ENCODE results near the gene HHLA2.
"Not testable (repeated sequence)": the region's sequence is repeated elsewhere in the genome, so short reads cannot be mapped to it uniquely, and the experiment has no call there.

HHLA2 gene

GRCh38 chr3:108296239-108296638, at the start of gene HHLA2:
Gene HHLA2, plus strand, starts transcription at chr3:108296548. Its CDS starts 55,266 bp downstream, at chr3:108351814.
- CTCF ChIA-PET: interaction anchor here (0.7 to 1.3 kb wide), 5 partner anchors 9 to 704 kb away, joined by 3 to 4 read pairs (median 3); no protein-coding TSS in a partner anchor
- DNase-seq (ENCODE audit: extremely low spot score): no peak
- POLR2A ChIA-PET: no interaction called here
- TF ChIP-seq CTCF (IDR thresholded peaks at IDR 0.05; ENCODE audit: control extremely low read depth, extremely low read depth, low read depth, missing control alignments): no peak

- ChIA-PET CTCF (interaction anchor here (0.8 kb wide), 1 partner anchor 9 kb away, joined by 3 read pairs; no protein-coding TSS in a partner anchor), POLR2A (no interaction called here)
- no peak for DNase-seq (ENCODE audit: extremely low spot score)
- TF ChIP-seq CTCF (IDR thresholded peaks at IDR 0.05; ENCODE audit: control extremely low read depth, extremely low read depth, low read depth, missing control alignments): no peak
Measured at GRCh38 chr3:108250626-108251025, 45.7 kb upstream of the HHLA2 start.

GRCh38 chr3:108251265-108251664, 45.1 kb upstream of the HHLA2 start:
- TF ChIP-seq CTCF (IDR thresholded peaks at IDR 0.05; ENCODE audit: control extremely low read depth, extremely low read depth, low read depth, missing control alignments): no peak
- POLR2A ChIA-PET: no interaction called here
- CTCF ChIA-PET: interaction anchor here (0.8 kb wide), 1 partner anchor 9 kb away, joined by 3 read pairs; no protein-coding TSS in a partner anchor
- DNase-seq (ENCODE audit: extremely low spot score): no peak

- TF ChIP-seq CTCF (IDR thresholded peaks at IDR 0.05; ENCODE audit: control extremely low read depth, extremely low read depth, low read depth, missing control alignments): no peak
- DNase-seq (ENCODE audit: extremely low spot score): no peak
- POLR2A ChIA-PET: no interaction called here
- CTCF ChIA-PET: interaction anchor here (1.1 kb wide), 1 partner anchor 29 kb away, joined by 3 read pairs; the partner anchor contains the start of gene IFT57
Measured at GRCh38 chr3:108251844-108252243, 44.5 kb upstream of the HHLA2 start.

- CTCF ChIA-PET: interaction anchor here (0.9 kb wide), 1 partner anchor 13 kb away, joined by 3 read pairs; no protein-coding TSS in a partner anchor
- TF ChIP-seq CTCF (IDR thresholded peaks at IDR 0.05; ENCODE audit: control extremely low read depth, extremely low read depth, low read depth, missing control alignments): no peak
- POLR2A ChIA-PET: interaction anchor here (0.7 kb wide), 1 partner anchor 14 kb away, joined by 3 read pairs; no protein-coding TSS in a partner anchor
- DNase-seq (ENCODE audit: extremely low spot score): no peak
Measured at GRCh38 chr3:108255131-108255530, 41.2 kb upstream of the HHLA2 start.

- CTCF ChIA-PET; DNase-seq (ENCODE audit: extremely low spot score); POLR2A ChIA-PET: not testable (repeated sequence)
Measured at GRCh38 chr3:108264534-108265298, 31.6 kb upstream of the HHLA2 start.

- POLR2A ChIA-PET; DNase-seq (ENCODE audit: extremely low spot score); CTCF ChIA-PET: not testable (repeated sequence)
Measured at GRCh38 chr3:108268235-108268634, 28.1 kb upstream of the HHLA2 start.
